ENCODE data around the gene KCNC1.

KCNC1 gene

GRCh38 chr11:17798716-17799115, 64.1 kb downstream of the KCNC1 start:
- Histone ChIP-seq H3F3A (ENCODE audit: low read depth) (no peaks in the 10 kb centered on the region), H3K9ac (ENCODE audit: low read depth, low read length, poor library complexity, severe bottlenecking) (no peak overlapping the region), H3K27me3 (ENCODE audit: insufficient read depth, low read length, poor library complexity, severe bottlenecking) (no peaks in the 10 kb centered on the region), H3K79me2 (ENCODE audit: insufficient read depth, low read length) (no peaks in the 10 kb centered on the region), H3K4me3 (ENCODE audit: low read length, poor library complexity, severe bottlenecking) (no peak overlapping the region), H2AFZ (ENCODE audit: low read length) (no peak overlapping the region), H3K9me2 (replicated peaks; ENCODE audit: low read depth, low read length) (no peaks in the 10 kb centered on the region), H3K36me3 (ENCODE audit: insufficient read depth, low read length) (no peaks in the 10 kb centered on the region), H3K4me2 (ENCODE audit: low read depth, low read length, poor library complexity, severe bottlenecking) (no peak overlapping the region), H3K9me3 (ENCODE audit: insufficient read depth, low read depth, low read length) (no peaks in the 10 kb centered on the region), H3K4me1 (ENCODE audit: insufficient read depth, low read length, poor library complexity, severe bottlenecking) (no peaks in the 10 kb centered on the region), H4K20me1 (ENCODE audit: insufficient read depth, low read length, poor library complexity, severe bottlenecking) (no peaks in the 10 kb centered on the region)
- TF ChIP-seq CTCF (conservative IDR thresholded peaks at IDR 0.05; ENCODE audit: low read length) (no peak), EZH2phosphoT487 (IDR thresholded peaks at IDR 0.05; ENCODE audit: borderline replicate concordance) (no peak)

DNA sequence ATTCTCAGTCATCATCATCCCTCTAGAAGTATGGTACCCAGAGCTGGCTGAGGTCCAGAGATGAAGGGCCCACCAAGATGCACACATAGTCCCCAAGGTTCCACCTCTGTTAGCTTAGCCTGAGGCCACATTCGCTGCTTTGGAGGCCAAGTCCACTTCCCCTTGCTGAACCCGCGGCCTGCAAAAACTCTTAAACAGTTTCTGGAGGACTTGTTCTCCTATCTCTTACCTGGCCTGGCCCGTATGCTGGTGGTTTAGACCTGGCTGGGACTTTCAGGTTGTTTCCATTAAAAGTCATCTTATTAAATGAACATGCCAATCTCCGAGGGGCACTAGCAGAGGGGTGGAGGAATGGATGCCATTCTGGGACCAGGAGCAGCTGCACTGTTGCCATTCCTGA, 64.6 kb downstream of the KCNC1 start:
- TF ChIP-seq EZH2phosphoT487 (IDR thresholded peaks at IDR 0.05; ENCODE audit: borderline replicate concordance) (no peak), CTCF (conservative IDR thresholded peaks at IDR 0.05; ENCODE audit: low read length) (no peak)
- Histone ChIP-seq H3K36me3 (ENCODE audit: insufficient read depth, low read length) (no peaks in the 10 kb centered on the region), H3K9ac (ENCODE audit: low read depth, low read length, poor library complexity, severe bottlenecking) (no peak overlapping the region), H3K9me3 (ENCODE audit: insufficient read depth, low read depth, low read length) (no peaks in the 10 kb centered on the region), H3K4me3 (ENCODE audit: low read length, poor library complexity, severe bottlenecking) (no peak overlapping the region), H3F3A (ENCODE audit: low read depth) (no peaks in the 10 kb centered on the region), H3K79me2 (ENCODE audit: insufficient read depth, low read length) (no peaks in the 10 kb centered on the region), H3K9me2 (replicated peaks; ENCODE audit: low read depth, low read length) (no peaks in the 10 kb centered on the region), H3K4me2 (ENCODE audit: low read depth, low read length, poor library complexity, severe bottlenecking) (no peak overlapping the region), H3K27me3 (ENCODE audit: insufficient read depth, low read length, poor library complexity, severe bottlenecking) (no peaks in the 10 kb centered on the region), H4K20me1 (ENCODE audit: insufficient read depth, low read length, poor library complexity, severe bottlenecking) (no peaks in the 10 kb centered on the region), H3K4me1 (ENCODE audit: insufficient read depth, low read length, poor library complexity, severe bottlenecking) (no peaks in the 10 kb centered on the region), H2AFZ (ENCODE audit: low read length) (no peak overlapping the region)

- H3K4me3 ChIP-seq (ENCODE audit: low read length, poor library complexity, severe bottlenecking), result no peak overlapping the region
Measured at GRCh38 chr11:17801166-17801565, 66.6 kb downstream of the KCNC1 start.

More at GRCh38 chr11:17801166-17801565, 66.6 kb downstream of the KCNC1 start:
- TF ChIP-seq EZH2phosphoT487 (IDR thresholded peaks at IDR 0.05; ENCODE audit: borderline replicate concordance), result no peak
- TF ChIP-seq CTCF (conservative IDR thresholded peaks at IDR 0.05; ENCODE audit: low read length), result no peak
- Histone ChIP-seq H3F3A (ENCODE audit: low read depth) (no peaks in the 10 kb centered on the region), H3K36me3 (ENCODE audit: insufficient read depth, low read length) (no peaks in the 10 kb centered on the region), H3K4me1 (ENCODE audit: insufficient read depth, low read length, poor library complexity, severe bottlenecking) (no peaks in the 10 kb centered on the region), H3K9ac (ENCODE audit: low read depth, low read length, poor library complexity, severe bottlenecking) (no peak overlapping the region), H2AFZ (ENCODE audit: low read length) (no peak overlapping the region), H3K27me3 (ENCODE audit: insufficient read depth, low read length, poor library complexity, severe bottlenecking) (no peaks in the 10 kb centered on the region), H3K9me2 (replicated peaks; ENCODE audit: low read depth, low read length) (no peaks in the 10 kb centered on the region), H4K20me1 (ENCODE audit: insufficient read depth, low read length, poor library complexity, severe bottlenecking) (no peaks in the 10 kb centered on the region), H3K4me2 (ENCODE audit: low read depth, low read length, poor library complexity, severe bottlenecking) (no peak overlapping the region), H3K9me3 (ENCODE audit: insufficient read depth, low read depth, low read length) (no peaks in the 10 kb centered on the region), H3K79me2 (ENCODE audit: insufficient read depth, low read length) (no peaks in the 10 kb centered on the region)

All from Loucy (cell line).